ENCODE data around the gene CTTN.

The CTTN gene

GRCh38 chr11:70473873-70474690, 75.8 kb downstream of the CTTN start:
- DNase-seq (ENCODE audit: low read depth in 4 of 4, low spot score in 1 of 4): no peak

- DNase-seq (ENCODE audit: low read depth in 4 of 4, low spot score in 1 of 4): no peak
Measured at GRCh38 chr11:70474710-70475109, 76.4 kb downstream of the CTTN start.

GRCh38 chr11:70476669-70477068, 78.3 kb downstream of the CTTN start:
- DNase-seq (ENCODE audit: low read depth in 4 of 4, low spot score in 1 of 4): no peak

- no peak for DNase-seq (ENCODE audit: low read depth in 4 of 4, low spot score in 1 of 4)
Measured at GRCh38 chr11:70477176-70477575, 78.8 kb downstream of the CTTN start.

- no peak for DNase-seq (ENCODE audit: low read depth in 4 of 4, low spot score in 1 of 4)
Measured at GRCh38 chr11:70477609-70478008, 79.3 kb downstream of the CTTN start.

- DNase-seq (ENCODE audit: low read depth in 4 of 4, low spot score in 1 of 4): no peak
Measured at GRCh38 chr11:70478166-70478890, 80.0 kb downstream of the CTTN start.

GRCh38 chr11:70480711-70481110, 82.4 kb downstream of the CTTN start:
- DNase-seq (ENCODE audit: low read depth in 4 of 4, low spot score in 1 of 4): no peak

GRCh38 chr11:70481625-70482528, 83.5 kb downstream of the CTTN start:
- DNase-seq (ENCODE audit: low read depth in 4 of 4, low spot score in 1 of 4): no peak

- no peak for DNase-seq (ENCODE audit: low read depth in 4 of 4, low spot score in 1 of 4)
Measured at GRCh38 chr11:70482529-70482917, 84.2 kb downstream of the CTTN start.

GRCh38 chr11:70483077-70483861, 84.9 kb downstream of the CTTN start:
- DNase-seq (ENCODE audit: low read depth in 4 of 4, low spot score in 1 of 4): no peak

- DNase-seq (ENCODE audit: low read depth in 4 of 4, low spot score in 1 of 4): no peak
Measured at GRCh38 chr11:70483917-70484316, 85.6 kb downstream of the CTTN start.

GRCh38 chr11:70485326-70486025, 87.1 kb downstream of the CTTN start:
- no peak for DNase-seq (ENCODE audit: low read depth in 4 of 4, low spot score in 1 of 4)

- DNase-seq (ENCODE audit: low read depth in 4 of 4, low spot score in 1 of 4): no peak
Measured at GRCh38 chr11:70486026-70486415, 87.7 kb downstream of the CTTN start.
